CD4-positive, alpha-beta T cell (primary cell): Measurements from ENCODE around the gene TMEM98. TPM values are rescaled to one million over a fixed set of nuclear protein-coding genes. Genes with fewer than 3 reads are reported as not detected.

ENCODE experiments used
- ATAC-seq: fragments of 200-7000 bp; cut with Tn5 transposase; one replicate; pipeline ENCODE4 v1.10.0; 2022; ENCODE audit warnings: mild to moderate bottlenecking; ENCODE audit not compliant: poor library complexity
- CTCF ChIA-PET: fragments of 350-600 bp; sonication (Branson Sonifier 250); formaldehyde crosslinking; loops from one replicate; lab custom pipeline; 2021; ENCODE audit warnings: antibody characterized with exemption, inconsistent platforms; lab: Charles Lee
- POLR2A ChIA-PET: fragments of 350-600 bp; sonication (Branson Sonifier 250); formaldehyde crosslinking; loops from one replicate; lab custom pipeline; 2021; ENCODE audit warnings: antibody characterized with exemption, inconsistent platforms; lab: Charles Lee
- DNase-seq, 14 experiments: peaks; one replicate each; pipeline ENCODE4 v3.0.0-alpha.2; 2013 to 2020; ENCODE audit warnings: mixed read lengths in 2 of 14
- H3K27ac ChIP-seq, 2 donors: one replicate each; pipeline versions ENCODE4 v1.5.1 to v1.7.0; 2013; ENCODE audit warnings: low read length in 2 of 2, low read depth in 1 of 2, mild to moderate bottlenecking in 1 of 2
- H3K27me3 ChIP-seq, 2 experiments: 1 replicate in 1 of 2; 2 replicates in 1 of 2; pipeline versions ENCODE4 v1.6.1 to v1.7.0; 2013; ENCODE audit warnings: low read length in 2 of 2, control low read depth in 1 of 2, mild to moderate bottlenecking in 1 of 2, moderate library complexity in 1 of 2; ENCODE audit not compliant: insufficient read depth in 2 of 2, control insufficient read depth in 1 of 2
- H3K36me3 ChIP-seq: one replicate; pipeline ENCODE4 v1.6.1; 2013; ENCODE audit warnings: low read length, control low read depth; ENCODE audit not compliant: insufficient read depth
- H3K4me1 ChIP-seq: one replicate; pipeline ENCODE4 v1.6.1; 2013; ENCODE audit warnings: low read length, control low read depth; ENCODE audit not compliant: insufficient read depth
- H3K4me3 ChIP-seq: one replicate; pipeline ENCODE4 v1.5.1; 2013; ENCODE audit warnings: mild to moderate bottlenecking, low read length, moderate library complexity
- H3K9me3 ChIP-seq, 2 experiments: 1 replicate in 1 of 2; 2 replicates in 1 of 2; pipeline versions ENCODE4 v1.6.1 to v1.7.0; 2013; ENCODE audit warnings: low read length in 2 of 2, mild to moderate bottlenecking in 2 of 2, control low read depth in 1 of 2, moderate library complexity in 1 of 2; ENCODE audit not compliant: control insufficient read depth in 1 of 2, insufficient read depth in 1 of 2
- H3K27ac Mint-ChIP-seq: one replicate; pipeline ENCODE4 v1.8.0; 2020; ENCODE audit warnings: mixed read lengths
- H3K27me3 Mint-ChIP-seq: one replicate; pipeline ENCODE4 v1.8.0; 2021; ENCODE audit warnings: mixed read lengths
- H3K36me3 Mint-ChIP-seq: one replicate; pipeline ENCODE4 v1.8.0; 2021; ENCODE audit warnings: low read depth, mixed read lengths
- H3K4me1 Mint-ChIP-seq: one replicate; pipeline ENCODE4 v1.8.0; 2021; ENCODE audit warnings: low read depth, mixed read lengths
- H3K4me3 Mint-ChIP-seq: one replicate; pipeline ENCODE4 v1.8.0; 2020; ENCODE audit warnings: mild to moderate bottlenecking, mixed read lengths
- H3K9me3 Mint-ChIP-seq: one replicate; pipeline ENCODE4 v1.8.0; 2020; ENCODE audit warnings: mixed read lengths
- CTCF ChIP-seq: fragments of 200-600 bp; IDR thresholded peaks from one replicate; pipeline ENCODE4 v1.8.0; 2022; ENCODE audit warnings: antibody characterized with exemption, mild to moderate bottlenecking
- intact Hi-C, 2 experiments: fragments of 100-400 bp; cut with DNase I in 1 of 2; cut with micrococcal nuclease in 1 of 2; formaldehyde crosslinking; loops; one replicate each; pipeline versions ENCODE4 v1.15.1 to v1.9.0; 2023 to 2025; cut with DNase I, micrococcal nuclease
- total RNA-seq, 174 experiments: library from RNA in 2 of 174; stranded (reverse) in 2 of 174; gene quantifications; one replicate each; pipeline ENCODE4 v1.2.3 and lab custom pipeline; 2021 to 2026

The TMEM98 gene
- total RNA-seq, 2 experiments from 2014 or later = not detected

GRCh38 chr17:32907583-32907982 is 20.4 kb upstream of the TMEM98 start:
- Mint-ChIP-seq H3K27me3 (peaks cover 38% of the 10 kb centered on the region), H3K36me3 (no peaks in the 10 kb centered on the region), H3K9me3 (no peaks in the 10 kb centered on the region), H3K27ac (no peak overlapping the region), H3K4me3 (no peak overlapping the region), H3K4me1 (no peaks in the 10 kb centered on the region)
- no peak for DNase-seq
- Histone ChIP-seq H3K27me3 (no peaks in the 10 kb centered on the region), H3K9me3 (no peaks in the 10 kb centered on the region), H3K4me3 (no peak overlapping the region), H3K27ac (no peak overlapping the region), H3K36me3 (no peaks in the 10 kb centered on the region), H3K4me1 (no peaks in the 10 kb centered on the region)
- ATAC-seq = no peak
- TF ChIP-seq CTCF = no peak
- POLR2A ChIA-PET = no interaction called here
- intact Hi-C loops = no loop called here
- CTCF ChIA-PET = interaction anchor here (1.2 kb wide), 1 partner anchor 31 kb away, joined by 3 read pairs; no protein-coding TSS in a partner anchor

DNA sequence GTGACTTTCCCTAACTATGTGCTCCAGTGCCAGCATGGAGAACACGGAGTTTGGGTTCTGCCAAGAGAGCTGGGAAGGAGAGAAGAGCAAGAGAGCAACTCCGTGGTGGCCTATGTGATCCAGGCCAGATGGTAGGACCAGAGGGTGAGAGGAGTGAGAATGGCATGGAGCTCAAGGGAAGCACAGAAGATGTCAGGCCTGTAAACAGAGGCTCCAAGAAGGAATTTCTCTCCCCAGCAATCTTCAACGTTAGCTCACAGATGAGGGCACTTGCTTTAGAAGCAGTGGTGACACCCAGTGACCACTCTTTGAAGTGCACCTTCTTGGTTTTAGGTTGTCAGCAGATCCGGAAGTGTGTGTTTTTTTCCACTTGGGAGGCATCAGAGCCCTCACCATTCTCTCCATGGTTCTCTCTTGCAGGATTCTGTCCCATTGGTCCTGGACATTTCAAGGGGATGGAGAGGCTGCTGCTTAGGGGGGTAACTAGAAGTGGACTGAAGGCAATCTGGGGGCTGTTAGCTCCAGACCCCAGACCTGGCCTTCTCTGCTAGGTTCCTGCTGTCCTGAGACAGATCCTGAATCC is 18.1 kb upstream of the TMEM98 start:
- no peaks in the 10 kb centered on the region for H3K27me3 ChIP-seq
- no peak overlapping the region for H3K27ac Mint-ChIP-seq
- DNase-seq (peak in 11 of 14 experiments; percentile 5 to 68 (median 22)), ATAC-seq (peak; percentile 48)
- no peak overlapping the region for H3K4me3 Mint-ChIP-seq
- H3K4me3 ChIP-seq = no peak overlapping the region
- ChIA-PET CTCF (interaction anchor here (1.0 to 1.7 kb wide), 2 partner anchors 33 to 127 kb away, joined by 5 to 10 read pairs; partner anchors contain the start of gene MYO1D), POLR2A (interaction anchor here (1.0 kb wide), 1 partner anchor 127 kb away, joined by 3 read pairs; no protein-coding TSS in a partner anchor)
- no peak overlapping the region for H3K27ac ChIP-seq
- TF ChIP-seq CTCF = peak; percentile 44
- no peaks in the 10 kb centered on the region for H3K36me3 Mint-ChIP-seq
- peaks cover 24% of the 10 kb centered on the region for H3K27me3 Mint-ChIP-seq
- no peaks in the 10 kb centered on the region for H3K4me1 Mint-ChIP-seq
- no peaks in the 10 kb centered on the region for H3K9me3 ChIP-seq
- no peaks in the 10 kb centered on the region for H3K4me1 ChIP-seq
- H3K9me3 Mint-ChIP-seq = no peaks in the 10 kb centered on the region
- no peaks in the 10 kb centered on the region for H3K36me3 ChIP-seq
- intact Hi-C loops = loop anchor here in 1 of 2 experiments (1.0 kb wide), 1 partner anchor 126 kb away; no protein-coding TSS in a partner anchor

DNA sequence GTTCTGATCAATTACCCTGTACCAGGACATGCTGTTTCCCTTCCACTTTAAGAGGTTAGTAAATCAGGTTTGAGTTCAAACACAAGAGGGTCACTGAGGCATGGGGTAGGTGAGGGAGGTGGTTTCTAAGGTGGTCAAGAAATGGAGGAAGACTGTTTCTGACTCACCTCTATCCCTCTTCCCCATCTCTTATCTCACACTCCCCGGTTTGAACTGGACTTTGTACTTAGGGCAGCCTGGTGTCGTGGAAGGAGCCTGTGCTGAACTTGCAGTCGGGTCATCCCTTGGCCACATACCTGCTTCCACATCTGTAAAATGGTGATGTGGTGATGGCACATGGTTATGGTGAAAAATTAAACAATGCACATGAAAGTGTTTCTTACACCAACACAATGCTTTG is 17.2 kb upstream of the TMEM98 start:
- H3K27ac ChIP-seq = no peak overlapping the region
- H3K27me3 Mint-ChIP-seq = peaks cover 15% of the 10 kb centered on the region
- no peaks in the 10 kb centered on the region for H3K4me1 Mint-ChIP-seq

More for the DNA sequence above, 17.2 kb upstream of the TMEM98 start:
- H3K4me3 ChIP-seq = no peak overlapping the region
- DNase-seq = no peak
- POLR2A ChIA-PET = no interaction called here
- intact Hi-C loops = no loop called here
- CTCF ChIA-PET = interaction anchor here (1.7 kb wide), 1 partner anchor 128 kb away, joined by 10 read pairs; no protein-coding TSS in a partner anchor
- H3K4me1 ChIP-seq = no peaks in the 10 kb centered on the region
- Mint-ChIP-seq H3K9me3 (no peaks in the 10 kb centered on the region), H3K4me3 (no peak overlapping the region), H3K27ac (no peak overlapping the region), H3K36me3 (no peaks in the 10 kb centered on the region)
- no peak for TF ChIP-seq CTCF
- no peaks in the 10 kb centered on the region for H3K27me3 ChIP-seq
- no peaks in the 10 kb centered on the region for H3K9me3 ChIP-seq
- H3K36me3 ChIP-seq = no peaks in the 10 kb centered on the region
- ATAC-seq = no peak
